ENCODE results near the gene LGALS9.

- TF ChIP-seq CTCF (IDR thresholded peaks at IDR 0.05) (no peak), POLR2A (IDR thresholded peaks at IDR 0.05) (no peak)
Observed at GRCh38 chr17:27603880-27604794, 26.9 kb upstream of the LGALS9 start.

Measured in body of pancreas (tissue), 4 donors.